Esophagus muscularis mucosa (tissue), 4 donors: ENCODE data around the gene S100A12. TPM values are rescaled to one million over a fixed set of nuclear protein-coding genes. Genes with fewer than 3 reads are reported as not detected.

Experiments used
- DNase-seq: peaks from one replicate; pipeline ENCODE4 v3.0.0-alpha.2; 2017; ENCODE audit errors: extremely low spot score
- H3K27ac ChIP-seq, 4 donors: fragments of 200-600 bp; sonication (generic); replicated peaks in 1 of 4; 1 replicate in 3 of 4; 2 replicates in 1 of 4; pipeline ENCODE4 v1.5.1; 2016 to 2019; ENCODE audit warnings: mild to moderate bottlenecking in 1 of 4
- H3K27me3 ChIP-seq, 4 donors: fragments of 200-600 bp; sonication (generic); one replicate each; pipeline versions ENCODE4 v1.5.1 to v1.6.0; 2016 to 2019
- H3K36me3 ChIP-seq, 4 donors: fragments of 200-600 bp; sonication (generic); one replicate each; pipeline ENCODE4 v1.5.1; 2016 to 2019
- H3K4me1 ChIP-seq, 4 donors: fragments of 200-600 bp; sonication (generic); one replicate each; pipeline ENCODE4 v1.5.1; 2016 to 2019
- H3K4me3 ChIP-seq, 4 donors: fragments of 200-600 bp; sonication (generic); 1 replicate in 2 of 4; 2 replicates in 2 of 4; pipeline ENCODE4 v1.5.1; 2016 to 2019; ENCODE audit warnings: mild to moderate bottlenecking in 4 of 4, moderate library complexity in 1 of 4
- H3K9me3 ChIP-seq, 4 donors: fragments of 200-600 bp; sonication (generic); 1 replicate in 3 of 4; 2 replicates in 1 of 4; pipeline ENCODE4 v1.5.1; 2016 to 2019
- CTCF ChIP-seq, 3 experiments: fragments of 200-600 bp in 2 of 3; fragments of 450-650 bp in 1 of 3; sonication (generic) in 2 of 3; IDR thresholded peaks; one replicate each; pipeline ENCODE4 v1.5.1; 2017 to 2019; ENCODE audit warnings: antibody characterized with exemption in 3 of 3, mild to moderate bottlenecking in 2 of 3, moderate library complexity in 1 of 3
- EP300 ChIP-seq: sonication (generic); formaldehyde crosslinking; IDR thresholded peaks from one replicate; pipeline ENCODE4 v1.6.1; 2017; ENCODE audit warnings: antibody characterized with exemption
- POLR2A ChIP-seq: fragments of 450-650 bp; IDR thresholded peaks from one replicate; pipeline ENCODE4 v1.6.1; 2017; ENCODE audit warnings: antibody characterized with exemption, moderate library complexity, mild to moderate bottlenecking, low read depth
- POLR2AphosphoS5 ChIP-seq, 2 donors: sonication (generic); formaldehyde crosslinking; IDR thresholded peaks; one replicate each; pipeline ENCODE4 v1.6.1; 2017; ENCODE audit warnings: antibody characterized with exemption in 2 of 2
- WGBS: methylation state at CpG from one replicate; pipeline ENCODE4 v1.1.5; 2018; 5-methylcytosine and 5-hydroxymethylcytosine counted together
- intact Hi-C: fragments of 100-400 bp; cut with DNase I; formaldehyde crosslinking; loops from one replicate; pipeline ENCODE4 v1.15.1; 2023
- total RNA-seq, 4 donors: library from RNA; depleted of rRNA; stranded (reverse); fragments of >200 nt; gene quantifications; one replicate each; pipeline versions ENCODE4 v1.1.0 to v1.2.1, GENCODE V29; 2016

S100A12 gene
- total RNA-seq, 4 donors from 2014 or later: 33.1 TPM; not detected in 3

GRCh38 chr1:153395776-153396175 lies 20.4 kb upstream of the S100A12 start:
- no peak for DNase-seq
- H3K27ac ChIP-seq: no peak overlapping the region
- TF ChIP-seq EP300 (no peak), POLR2AphosphoS5 (IDR thresholded peaks at IDR 0.05) (no peak), CTCF (IDR thresholded peaks at IDR 0.05) (no peak), POLR2A (no peak)
- H3K36me3 ChIP-seq: no peaks in the 10 kb centered on the region
- 61% methylated on average over 3 of the region's 6 CpGs for WGBS
- H3K4me3 ChIP-seq: no peak overlapping the region
- H3K27me3 ChIP-seq: peaks cover 0 to 46% (median 0%) of the 10 kb centered on the region in 4 donors
- intact Hi-C loops: no loop called here
- no peaks in the 10 kb centered on the region for H3K9me3 ChIP-seq
- H3K4me1 ChIP-seq: no peaks in the 10 kb centered on the region

GRCh38 chr1:153395136-153395685 lies 19.8 kb upstream of the S100A12 start:
- TF ChIP-seq POLR2AphosphoS5 (IDR thresholded peaks at IDR 0.05) (no peak), EP300 (no peak), CTCF (IDR thresholded peaks at IDR 0.05) (no peak)
- Histone ChIP-seq H3K36me3 (no peaks in the 10 kb centered on the region), H3K4me3 (no peak overlapping the region), H3K9me3 (no peaks in the 10 kb centered on the region), H3K27ac (no peak overlapping the region), H3K27me3 (peaks cover 0 to 52% (median 0%) of the 10 kb centered on the region in 4 donors), H3K4me1 (no peaks in the 10 kb centered on the region)
- 79% methylated on average over 7 of the region's 7 CpGs for WGBS
- DNase-seq: no peak
- intact Hi-C loops: no loop called here

GRCh38 chr1:153394391-153394790 lies 19.0 kb upstream of the S100A12 start:
- intact Hi-C loops: no loop called here
- H3K27ac ChIP-seq: no peak overlapping the region
- H3K36me3 ChIP-seq: no peaks in the 10 kb centered on the region
- H3K4me3 ChIP-seq: no peak overlapping the region
- TF ChIP-seq POLR2AphosphoS5 (IDR thresholded peaks at IDR 0.05): no peak
- TF ChIP-seq POLR2A: no peak
- no peak for TF ChIP-seq CTCF (IDR thresholded peaks at IDR 0.05)
- no peak for TF ChIP-seq EP300
- DNase-seq: no peak
- WGBS: 68% methylated on average over 4 of the region's 5 CpGs
- H3K4me1 ChIP-seq: no peaks in the 10 kb centered on the region
- peaks cover 0 to 49% (median 0%) of the 10 kb centered on the region in 4 donors for H3K27me3 ChIP-seq
- H3K9me3 ChIP-seq: no peaks in the 10 kb centered on the region

- Histone ChIP-seq H3K4me3 (no peak overlapping the region), H3K4me1 (no peaks in the 10 kb centered on the region), H3K27ac (no peak overlapping the region), H3K36me3 (no peaks in the 10 kb centered on the region), H3K9me3 (no peaks in the 10 kb centered on the region), H3K27me3 (peaks cover 0 to 45% (median 0%) of the 10 kb centered on the region in 4 donors)
- no peak for DNase-seq
- no peak for TF ChIP-seq EP300
- no peak for TF ChIP-seq POLR2AphosphoS5 (IDR thresholded peaks at IDR 0.05)
- TF ChIP-seq CTCF (IDR thresholded peaks at IDR 0.05): no peak
- TF ChIP-seq POLR2A: no peak
- intact Hi-C loops: no loop called here
- 80% methylated on average over 5 of the region's 6 CpGs for WGBS
Observed at GRCh38 chr1:153393926-153394325, 18.5 kb upstream of the S100A12 start.

GRCh38 chr1:153392822-153393221 lies 17.4 kb upstream of the S100A12 start:
- Histone ChIP-seq H3K27me3 (peaks cover 0 to 35% (median 0%) of the 10 kb centered on the region in 4 donors), H3K27ac (no peak overlapping the region), H3K4me3 (no peak overlapping the region), H3K36me3 (no peaks in the 10 kb centered on the region), H3K4me1 (no peaks in the 10 kb centered on the region), H3K9me3 (no peaks in the 10 kb centered on the region)
- WGBS: 90% methylated on average over 3 of the region's 3 CpGs
- no peak for DNase-seq
- TF ChIP-seq EP300 (no peak), POLR2A (no peak), CTCF (IDR thresholded peaks at IDR 0.05) (no peak), POLR2AphosphoS5 (IDR thresholded peaks at IDR 0.05) (no peak)
- intact Hi-C loops: no loop called here
